Measurements from ENCODE around the gene TBC1D9B.

- TF ChIP-seq SP1 (IDR thresholded peaks at IDR 0.05): no peak
- TF ChIP-seq FOXK2 (IDR thresholded peaks at IDR 0.05): no peak
- no peak for TF ChIP-seq SUZ12 (IDR thresholded peaks at IDR 0.05)
- no peak for TF ChIP-seq NFRKB (IDR thresholded peaks at IDR 0.05)
- no peak for TF ChIP-seq FOXA1 (IDR thresholded peaks at IDR 0.05)
These were observed 4.7 kb upstream of the TBC1D9B start for GRCh38 chr5:179912386-179912785.

Measured in HEK293T (cell line).